IMR-90 (cell line): ENCODE results near the gene ZDHHC3. TPM values are rescaled to one million over a fixed set of nuclear protein-coding genes. Genes with fewer than 3 reads are reported as not detected.

Experiments
- ATAC-seq: fragments of 200-7000 bp; cut with Tn5 transposase; 2 replicates; pipeline ENCODE4 v1.9.1; 2020; ENCODE audit warnings: low read depth, mild to moderate bottlenecking, moderate library complexity
- BruUV-seq: library from RNA; stranded (reverse); fragments of 400-500 nt; replicated peaks from 2 replicates; lab custom pipeline; 2021; lab: Mats Ljungman, UMichigan
- CTCF ChIA-PET: fragments of 300-600 bp; formaldehyde crosslinking; extraction: SDS; loops from one replicate; lab custom pipeline; 2021; ENCODE audit warnings: antibody characterized with exemption; lab: Yijun Ruan, JAX
- POLR2A ChIA-PET: fragments of 300-600 bp; sonication (Branson Sonifier 250); formaldehyde crosslinking; loops from one replicate; lab custom pipeline; 2022; ENCODE audit warnings: antibody characterized with exemption; ENCODE audit not compliant: unreplicated experiment; lab: Charles Lee
- DNase-seq: peaks from one replicate; pipeline ENCODE4 v3.0.0; 2013
- H2AFZ ChIP-seq: replicated peaks from 2 replicates; pipeline ENCODE3; 2013; ENCODE audit warnings: low read length, mild to moderate bottlenecking; ENCODE audit not compliant: poor library complexity
- H2AK5ac ChIP-seq: 2 replicates; pipeline ENCODE4 v1.6.1; 2013; ENCODE audit warnings: low read depth, low read length, inconsistent platforms
- H2AK9ac ChIP-seq: replicated peaks from 2 replicates; pipeline ENCODE3; 2013; ENCODE audit warnings: mild to moderate bottlenecking, low read depth, low read length, moderate library complexity; ENCODE audit not compliant: poor library complexity
- H2BK120ac ChIP-seq: 2 replicates; pipeline ENCODE4 v1.6.1; 2013; ENCODE audit warnings: low read depth, low read length, inconsistent platforms
- H2BK15ac ChIP-seq: 3 replicates; pipeline ENCODE4 v1.6.1; 2013; ENCODE audit warnings: low read depth, low read length, inconsistent platforms
- H2BK20ac ChIP-seq: 2 replicates; pipeline ENCODE4 v1.6.1; 2013; ENCODE audit warnings: low read depth, mild to moderate bottlenecking, inconsistent platforms, low read length, moderate library complexity
- H2BK5ac ChIP-seq: 2 replicates; pipeline ENCODE4 v1.6.1; 2013; ENCODE audit warnings: mild to moderate bottlenecking, low read depth, low read length, inconsistent platforms; ENCODE audit not compliant: poor library complexity, severe bottlenecking
- H3K14ac ChIP-seq: replicated peaks from 2 replicates; pipeline ENCODE4 v1.6.1; 2013; ENCODE audit warnings: low read depth, low read length, inconsistent platforms
- H3K18ac ChIP-seq: 2 replicates; pipeline ENCODE4 v1.6.1; 2013; ENCODE audit warnings: low read depth, low read length, control low read depth
- H3K23ac ChIP-seq: 2 replicates; pipeline ENCODE4 v1.6.1; 2013; ENCODE audit warnings: low read depth, low read length, inconsistent platforms
- H3K27ac ChIP-seq: 2 replicates; pipeline ENCODE4 v1.5.1; 2013; ENCODE audit warnings: mild to moderate bottlenecking, control low read depth, low read length; ENCODE audit not compliant: insufficient read depth
- H3K27me3 ChIP-seq: 2 replicates; pipeline ENCODE4 v1.6.1; 2013; ENCODE audit warnings: low read length; ENCODE audit not compliant: control insufficient read depth, insufficient read depth
- H3K36me3 ChIP-seq: 2 replicates; pipeline ENCODE4 v1.6.1; 2013; ENCODE audit warnings: low read length, mixed read lengths; ENCODE audit not compliant: control insufficient read depth, insufficient read depth
- H3K4ac ChIP-seq: 2 replicates; pipeline ENCODE4 v1.6.1; 2013; ENCODE audit warnings: low read depth, low read length, inconsistent platforms
- H3K4me1 ChIP-seq: 2 replicates; pipeline ENCODE4 v1.6.1; 2013; ENCODE audit warnings: low read length, mixed read lengths; ENCODE audit not compliant: control insufficient read depth, insufficient read depth
- H3K4me2 ChIP-seq: 2 replicates; pipeline ENCODE4 v1.6.1; 2013; ENCODE audit warnings: low read depth, mild to moderate bottlenecking, control low read depth, low read length, moderate library complexity
- H3K4me3 ChIP-seq: 2 replicates; pipeline ENCODE4 v1.5.1; 2013; ENCODE audit warnings: low read depth, mild to moderate bottlenecking, control low read depth, low read length, moderate library complexity; ENCODE audit not compliant: insufficient read depth
- H3K56ac ChIP-seq: 2 replicates; pipeline ENCODE4 v1.6.1; 2013; ENCODE audit warnings: low read length, inconsistent platforms; ENCODE audit not compliant: insufficient read depth; ENCODE audit errors: extremely low read depth
- H3K79me1 ChIP-seq, 2 experiments: 2 replicates each; pipeline ENCODE4 v1.6.1; 2013; ENCODE audit warnings: low read length in 2 of 2, inconsistent platforms in 1 of 2, low read depth in 1 of 2
- H3K9ac ChIP-seq: 2 replicates; pipeline ENCODE4 v1.6.1; 2013; ENCODE audit warnings: low read depth, low read length, control low read depth
- H3K9me1 ChIP-seq: 2 replicates; pipeline ENCODE4 v1.6.1; 2013; ENCODE audit warnings: low read length, inconsistent platforms; ENCODE audit not compliant: insufficient read depth
- H3K9me3 ChIP-seq: 2 replicates; pipeline ENCODE4 v1.6.1; 2013; ENCODE audit warnings: low read length; ENCODE audit not compliant: control insufficient read depth, insufficient read depth
- H4K20me1 ChIP-seq: 2 replicates; pipeline ENCODE4 v1.6.1; 2013; ENCODE audit warnings: low read length, inconsistent platforms; ENCODE audit not compliant: insufficient read depth
- H4K5ac ChIP-seq: 2 replicates; pipeline ENCODE4 v1.6.1; 2013; ENCODE audit warnings: mild to moderate bottlenecking, low read depth, low read length, control low read depth
- H4K8ac ChIP-seq, 2 experiments: 2 replicates each; pipeline ENCODE4 v1.6.1; 2013; ENCODE audit warnings: low read depth in 2 of 2, low read length in 2 of 2, control low read depth in 1 of 2, inconsistent platforms in 1 of 2
- H4K91ac ChIP-seq: 2 replicates; pipeline ENCODE4 v1.6.1; 2013; ENCODE audit warnings: low read depth, low read length, inconsistent platforms; ENCODE audit not compliant: insufficient read depth
- BHLHE40 ChIP-seq: fragments of 150-350 bp; IDR thresholded peaks from 2 replicates; pipeline ENCODE4 v1.6.1; 2016; ENCODE audit warnings: mild to moderate bottlenecking, low read depth, low read length
- CEBPB ChIP-seq: IDR thresholded peaks from 2 replicates; pipeline ENCODE4 v1.6.1; 2012; ENCODE audit warnings: low read depth, low read length, improper control_type of control experiment
- CHD1 ChIP-seq: IDR thresholded peaks from 2 replicates; pipeline ENCODE4 v1.6.1; 2012; ENCODE audit warnings: low read depth, low read length, improper control_type of control experiment
- CTCF ChIP-seq: conservative IDR thresholded peaks from 2 replicates; pipeline ENCODE4 v1.5.1; 2012; ENCODE audit warnings: mild to moderate bottlenecking, low read depth, low read length, improper control_type of control experiment
- ELK1 ChIP-seq: fragments of 150-350 bp; IDR thresholded peaks from 2 replicates; pipeline ENCODE4 v1.6.1; 2016; ENCODE audit warnings: low read depth, mild to moderate bottlenecking, low read length, moderate library complexity, borderline replicate concordance
- FOS ChIP-seq: fragments of 150-350 bp; IDR thresholded peaks from 2 replicates; pipeline ENCODE4 v1.6.1; 2016; ENCODE audit warnings: low read depth, low read length
- MAFK ChIP-seq: IDR thresholded peaks from 2 replicates; pipeline ENCODE4 v1.6.1; 2012; ENCODE audit warnings: low read depth, low read length, improper control_type of control experiment
- MAZ ChIP-seq: IDR thresholded peaks from 2 replicates; pipeline ENCODE4 v1.6.1; 2012; ENCODE audit warnings: low read depth, mild to moderate bottlenecking, low read length, improper control_type of control experiment, moderate library complexity, borderline replicate concordance
- MXI1 ChIP-seq: IDR thresholded peaks from 2 replicates; pipeline ENCODE4 v1.6.1; 2012; ENCODE audit warnings: low read depth, mild to moderate bottlenecking, low read length, moderate library complexity, borderline replicate concordance
- NFE2L2 ChIP-seq: fragments of 150-350 bp; IDR thresholded peaks from 2 replicates; pipeline ENCODE4 v1.6.1; 2016; ENCODE audit warnings: low read depth, mild to moderate bottlenecking, low read length
- POLR2A ChIP-seq: IDR thresholded peaks from 2 replicates; pipeline ENCODE4 v1.6.1; 2012; ENCODE audit warnings: mild to moderate bottlenecking, low read depth, low read length
- RAD21 ChIP-seq: IDR thresholded peaks from 2 replicates; pipeline ENCODE4 v1.6.1; 2012; ENCODE audit warnings: low read length, improper control_type of control experiment
- RCOR1 ChIP-seq: IDR thresholded peaks from 2 replicates; pipeline ENCODE4 v1.6.1; 2012; ENCODE audit warnings: mild to moderate bottlenecking, low read length, improper control_type of control experiment; ENCODE audit not compliant: insufficient replicate concordance
- RFX5 ChIP-seq: IDR thresholded peaks from 2 replicates; pipeline ENCODE4 v1.8.0; 2012; ENCODE audit warnings: low read depth, mild to moderate bottlenecking, low read length, moderate library complexity
- SMC3 ChIP-seq: fragments of 150-350 bp; IDR thresholded peaks from 2 replicates; pipeline ENCODE4 v1.6.1; 2016; ENCODE audit warnings: low read depth, mild to moderate bottlenecking, antibody characterized with exemption, low read length, moderate library complexity
- USF2 ChIP-seq: fragments of 150-350 bp; IDR thresholded peaks from 2 replicates; pipeline ENCODE4 v1.6.1; 2017; ENCODE audit warnings: mild to moderate bottlenecking, antibody characterized with exemption, low read length, low read depth
- WGBS, 2 experiments: methylation state at CpG; one replicate each; pipeline versions ENCODE4 v1.1.5 to v1.1.7; 2013; ENCODE audit warnings: missing lambda C conversion rate in 2 of 2; ENCODE audit not compliant: insufficient read length in 1 of 2; ENCODE audit errors: extremely low coverage in 2 of 2; 5-methylcytosine and 5-hydroxymethylcytosine counted together
- dilution Hi-C: fragments of 300-500 bp; cut with HindIII; formaldehyde crosslinking; loops from one replicate; pipeline ENCODE4 v1.14.3; 2018; ENCODE audit warnings: low sequenced_read_pairs; ENCODE audit not compliant: unreplicated experiment
- in situ Hi-C: fragments of 300-500 bp; cut with MboI; formaldehyde crosslinking; loops from 3 replicates; pipeline ENCODE4 v1.14.3; 2019; ENCODE audit warnings: low sequenced_read_pairs, inconsistent platforms, mixed read lengths
- intact Hi-C: fragments of 100-400 bp; cut with micrococcal nuclease; formaldehyde crosslinking; loops from 2 replicates; pipeline ENCODE4 v1.10.0; 2022
- polyA plus RNA-seq, 3 experiments: library from polyadenylated mRNA; depleted of rRNA; stranded (reverse); fragments of >200 nt; gene quantifications; 2 replicates each; pipeline ENCODE4 v1.2.3, GENCODE V29; 2012; ENCODE audit warnings: low replicate concordance in 1 of 3
- total RNA-seq: library from RNA; depleted of rRNA; stranded (reverse); fragments of >200 nt; gene quantifications from 2 replicates; pipeline ENCODE4 v1.2.3, GENCODE V29; 2012

ZDHHC3 gene
- total and polyA plus RNA-seq, 2 of the 4 experiments (the other 2 are of a cell fraction), result 57.7 to 59.6 TPM

- DNase-seq (no peak), ATAC-seq (no peak)
- H3K56ac ChIP-seq, result no peak overlapping the region
- no peak overlapping the region for H2AK9ac ChIP-seq
- H3K18ac ChIP-seq, result no peak overlapping the region
- no peak overlapping the region for H3K4ac ChIP-seq
- intact Hi-C loops, result no loop called here
- no peak overlapping the region for H2BK120ac ChIP-seq
- POLR2A ChIA-PET, result no interaction called here
- no peak overlapping the region for H4K91ac ChIP-seq
- TF ChIP-seq NFE2L2 (no peak), CHD1 (no peak), RCOR1 (no peak), CEBPB (no peak), ELK1 (no peak), CTCF (no peak), FOS (no peak), SMC3 (no peak), POLR2A (no peak), MAFK (no peak), MAZ (no peak), BHLHE40 (no peak), USF2 (no peak), MXI1 (no peak), RFX5 (no peak), RAD21 (no peak)
- 50% methylated on average over 1 of the region's 2 CpGs; no CpG with 5 or more reads in 1 of the 2 experiments for WGBS, 2 experiments
- no peaks in the 10 kb centered on the region for H3K27me3 ChIP-seq
- no peak overlapping the region for H3K23ac ChIP-seq
- H4K5ac ChIP-seq, result no peak overlapping the region
- H3K9me1 ChIP-seq, result peaks cover 16% of the 10 kb centered on the region; the same call in 1 of the 2 replicates
- H2BK15ac ChIP-seq, result no peak overlapping the region
- peaks cover 5 to 12% of the 10 kb centered on the region in 2 experiments; a peak in 3 of 4 replicates for H3K79me1 ChIP-seq
- H2BK20ac ChIP-seq, result no peak overlapping the region
- in situ Hi-C loops, result no loop called here
- no peaks in the 10 kb centered on the region; the same call in 1 of the 2 replicates for H4K20me1 ChIP-seq
- no peak overlapping the region for H3K14ac ChIP-seq
- no peak overlapping the region for H3K4me3 ChIP-seq
- no peak overlapping the region for H3K27ac ChIP-seq
- CTCF ChIA-PET, result no interaction called here
- no peak overlapping the region for H3K9ac ChIP-seq
- dilution Hi-C loops, result no loop called here
- no peak overlapping the region for H4K8ac ChIP-seq
- H3K4me2 ChIP-seq, result no peak overlapping the region
- H2AFZ ChIP-seq, result no peak overlapping the region
- H3K9me3 ChIP-seq, result no peaks in the 10 kb centered on the region
- H2AK5ac ChIP-seq, result no peak overlapping the region
- no TSS peak for BruUV-seq
- H2BK5ac ChIP-seq, result no peak overlapping the region
- H3K36me3 ChIP-seq, result peaks cover 50% of the 10 kb centered on the region
- no peaks in the 10 kb centered on the region for H3K4me1 ChIP-seq
Observed at GRCh38 chr3:44932271-44932670, 43.7 kb downstream of the ZDHHC3 start.
